ENCODE data around the gene KCTD21. TPM values are rescaled to one million over a fixed set of nuclear protein-coding genes. Genes with fewer than 3 reads are reported as not detected.

KCTD21 gene
- total and polyA plus RNA-seq, 4 donors, result 4.8 to 16.1 (median 10.8) TPM

GRCh38 chr11:78205691-78206090 is 17.3 kb upstream of the KCTD21 start:
- ATAC-seq (ENCODE audit: low FRiP score) (no peak), DNase-seq (peak in 1 of 2 donors; percentile 48)
- WGBS, 2 donors, result 88 to 92% methylated on average over 7 of the region's 7 CpGs
- Histone ChIP-seq H3K9me3 (ENCODE audit: control insufficient read depth, low read length) (no peaks in the 10 kb centered on the region), H3K4me1 (ENCODE audit: control insufficient read depth in 1 of 2, insufficient read depth in 2 of 2, low read length in 2 of 2) (no peaks in the 10 kb centered on the region), H3K27ac (ENCODE audit: low read depth in 1 of 2, low read length in 2 of 2) (no peak overlapping the region), H3K4me3 (ENCODE audit: low read length in 2 of 2) (no peak overlapping the region), H3K36me3 (ENCODE audit: control insufficient read depth in 1 of 2, insufficient read depth in 2 of 2, low read length in 1 of 2) (peaks cover 3 to 6% of the 10 kb centered on the region in 2 donors), H3K27me3 (ENCODE audit: control insufficient read depth in 1 of 2, insufficient read depth in 2 of 2, low read length in 1 of 2) (no peaks in the 10 kb centered on the region)
- intact Hi-C loops (cut with DNase I), result no loop called here

- no peak overlapping the region for H3K27ac ChIP-seq (ENCODE audit: low read depth in 1 of 2, low read length in 2 of 2)
- H3K9me3 ChIP-seq (ENCODE audit: control insufficient read depth, low read length), result no peaks in the 10 kb centered on the region
- intact Hi-C loops (cut with DNase I), result no loop called here
- DNase-seq, result peak in 1 of 2 donors; percentile 52
- ATAC-seq (ENCODE audit: low FRiP score), result no peak
- H3K27me3 ChIP-seq (ENCODE audit: control insufficient read depth in 1 of 2, insufficient read depth in 2 of 2, low read length in 1 of 2), result no peaks in the 10 kb centered on the region
- no peak overlapping the region for H3K4me3 ChIP-seq (ENCODE audit: low read length in 2 of 2)
- WGBS, 2 donors, result 93% methylated on average over 4 of the region's 4 CpGs
- peaks cover 3 to 6% of the 10 kb centered on the region in 2 donors for H3K36me3 ChIP-seq (ENCODE audit: control insufficient read depth in 1 of 2, insufficient read depth in 2 of 2, low read length in 1 of 2)
- no peaks in the 10 kb centered on the region for H3K4me1 ChIP-seq (ENCODE audit: control insufficient read depth in 1 of 2, insufficient read depth in 2 of 2, low read length in 2 of 2)
Measured at GRCh38 chr11:78205256-78205655, 16.8 kb upstream of the KCTD21 start.

- no peak overlapping the region for H3K27ac ChIP-seq (ENCODE audit: low read depth in 1 of 2, low read length in 2 of 2)
- peaks cover 3 to 4% of the 10 kb centered on the region in 2 donors for H3K36me3 ChIP-seq (ENCODE audit: control insufficient read depth in 1 of 2, insufficient read depth in 2 of 2, low read length in 1 of 2)
- no peaks in the 10 kb centered on the region for H3K27me3 ChIP-seq (ENCODE audit: control insufficient read depth in 1 of 2, insufficient read depth in 2 of 2, low read length in 1 of 2)
- intact Hi-C loops (cut with DNase I), result no loop called here
- 87 to 88% methylated on average over 10 of the region's 10 CpGs for WGBS, 2 donors
- DNase-seq, result peak in 1 of 2 donors; percentile 31
- ATAC-seq (ENCODE audit: low FRiP score), result no peak
- H3K4me1 ChIP-seq (ENCODE audit: control insufficient read depth in 1 of 2, insufficient read depth in 2 of 2, low read length in 2 of 2), result no peaks in the 10 kb centered on the region
- H3K4me3 ChIP-seq (ENCODE audit: low read length in 2 of 2), result no peak overlapping the region
- H3K9me3 ChIP-seq (ENCODE audit: control insufficient read depth, low read length), result no peaks in the 10 kb centered on the region
Measured at GRCh38 chr11:78203184-78203583, 14.8 kb upstream of the KCTD21 start.

GRCh38 chr11:78202733-78203167 is 14.3 kb upstream of the KCTD21 start:
- ATAC-seq (ENCODE audit: low FRiP score) (no peak), DNase-seq (no peak)
- intact Hi-C loops (cut with DNase I), result no loop called here
- no peak overlapping the region for H3K27ac ChIP-seq (ENCODE audit: low read depth in 1 of 2, low read length in 2 of 2)
- H3K36me3 ChIP-seq (ENCODE audit: control insufficient read depth in 1 of 2, insufficient read depth in 2 of 2, low read length in 1 of 2), result peaks cover 2 to 3% of the 10 kb centered on the region in 2 donors
- H3K27me3 ChIP-seq (ENCODE audit: control insufficient read depth in 1 of 2, insufficient read depth in 2 of 2, low read length in 1 of 2), result no peaks in the 10 kb centered on the region
- 84 to 85% methylated on average over 3 of the region's 3 CpGs for WGBS, 2 donors
- no peaks in the 10 kb centered on the region for H3K9me3 ChIP-seq (ENCODE audit: control insufficient read depth, low read length)
- no peak overlapping the region for H3K4me3 ChIP-seq (ENCODE audit: low read length in 2 of 2)
- no peaks in the 10 kb centered on the region for H3K4me1 ChIP-seq (ENCODE audit: control insufficient read depth in 1 of 2, insufficient read depth in 2 of 2, low read length in 2 of 2)

- Histone ChIP-seq H3K4me3 (ENCODE audit: low read length in 2 of 2) (no peak overlapping the region), H3K9me3 (ENCODE audit: control insufficient read depth, low read length) (no peaks in the 10 kb centered on the region), H3K36me3 (ENCODE audit: control insufficient read depth in 1 of 2, insufficient read depth in 2 of 2, low read length in 1 of 2) (peaks cover 0 to 3% of the 10 kb centered on the region in 2 donors), H3K27ac (ENCODE audit: low read depth in 1 of 2, low read length in 2 of 2) (no peak overlapping the region), H3K27me3 (ENCODE audit: control insufficient read depth in 1 of 2, insufficient read depth in 2 of 2, low read length in 1 of 2) (no peaks in the 10 kb centered on the region), H3K4me1 (ENCODE audit: control insufficient read depth in 1 of 2, insufficient read depth in 2 of 2, low read length in 2 of 2) (no peaks in the 10 kb centered on the region)
- intact Hi-C loops (cut with DNase I), result no loop called here
- DNase-seq, result peak in 1 of 2 donors; percentile 45
- no peak for ATAC-seq (ENCODE audit: low FRiP score)
- WGBS, 2 donors, result 75 to 80% methylated on average over 9 of the region's 9 CpGs
Measured at GRCh38 chr11:78201096-78201818, 12.8 kb upstream of the KCTD21 start.

- Histone ChIP-seq H3K9me3 (ENCODE audit: control insufficient read depth, low read length) (no peaks in the 10 kb centered on the region), H3K4me3 (ENCODE audit: low read length in 2 of 2) (no peak overlapping the region), H3K27me3 (ENCODE audit: control insufficient read depth in 1 of 2, insufficient read depth in 2 of 2, low read length in 1 of 2) (no peaks in the 10 kb centered on the region), H3K36me3 (ENCODE audit: control insufficient read depth in 1 of 2, insufficient read depth in 2 of 2, low read length in 1 of 2) (peaks cover 0 to 3% of the 10 kb centered on the region in 2 donors), H3K4me1 (ENCODE audit: control insufficient read depth in 1 of 2, insufficient read depth in 2 of 2, low read length in 2 of 2) (no peaks in the 10 kb centered on the region), H3K27ac (ENCODE audit: low read depth in 1 of 2, low read length in 2 of 2) (no peak overlapping the region)
- 94 to 95% methylated on average over 13 of the region's 13 CpGs for WGBS, 2 donors
- no peak for ATAC-seq (ENCODE audit: low FRiP score)
- intact Hi-C loops (cut with DNase I), result no loop called here
- peak; percentile 40 to 59 for DNase-seq
Measured at GRCh38 chr11:78200553-78200952, 12.1 kb upstream of the KCTD21 start.

- H3K4me1 ChIP-seq (ENCODE audit: control insufficient read depth in 1 of 2, insufficient read depth in 2 of 2, low read length in 2 of 2), result no peaks in the 10 kb centered on the region
- peaks cover 0 to 3% of the 10 kb centered on the region in 2 donors for H3K36me3 ChIP-seq (ENCODE audit: control insufficient read depth in 1 of 2, insufficient read depth in 2 of 2, low read length in 1 of 2)
- WGBS, 2 donors, result 76 to 85% methylated on average over 4 of the region's 4 CpGs
- H3K9me3 ChIP-seq (ENCODE audit: control insufficient read depth, low read length), result no peaks in the 10 kb centered on the region
- no peak for ATAC-seq (ENCODE audit: low FRiP score)
- DNase-seq, result peak in 1 of 2 donors; percentile 61
- no peak overlapping the region for H3K27ac ChIP-seq (ENCODE audit: low read depth in 1 of 2, low read length in 2 of 2)
- intact Hi-C loops (cut with DNase I), result no loop called here
- no peak overlapping the region for H3K4me3 ChIP-seq (ENCODE audit: low read length in 2 of 2)
- H3K27me3 ChIP-seq (ENCODE audit: control insufficient read depth in 1 of 2, insufficient read depth in 2 of 2, low read length in 1 of 2), result no peaks in the 10 kb centered on the region
Measured at GRCh38 chr11:78200061-78200460, 11.6 kb upstream of the KCTD21 start.

GRCh38 chr11:78199653-78200015 is 11.2 kb upstream of the KCTD21 start:
- no peak for ATAC-seq (ENCODE audit: low FRiP score)

GRCh38 chr11:78199015-78199652 is 10.7 kb upstream of the KCTD21 start:
- Histone ChIP-seq H3K4me1 (ENCODE audit: control insufficient read depth in 1 of 2, insufficient read depth in 2 of 2, low read length in 2 of 2) (no peaks in the 10 kb centered on the region), H3K4me3 (ENCODE audit: low read length in 2 of 2) (no peak overlapping the region), H3K36me3 (ENCODE audit: control insufficient read depth in 1 of 2, insufficient read depth in 2 of 2, low read length in 1 of 2) (no peaks in the 10 kb centered on the region), H3K27me3 (ENCODE audit: control insufficient read depth in 1 of 2, insufficient read depth in 2 of 2, low read length in 1 of 2) (no peaks in the 10 kb centered on the region), H3K9me3 (ENCODE audit: control insufficient read depth, low read length) (no peaks in the 10 kb centered on the region), H3K27ac (ENCODE audit: low read depth in 1 of 2, low read length in 2 of 2) (no peak overlapping the region)
- ATAC-seq (ENCODE audit: low FRiP score) (no peak), DNase-seq (peak in 1 of 2 donors; percentile 17)
- whole genome bisulfite sequencing, 2 donors, result 94% methylated on average over 6 of the region's 6 CpGs
- intact Hi-C loops (cut with DNase I), result no loop called here

More at GRCh38 chr11:78199653-78200015, 11.2 kb upstream of the KCTD21 start:
- Histone ChIP-seq H3K4me1 (ENCODE audit: control insufficient read depth in 1 of 2, insufficient read depth in 2 of 2, low read length in 2 of 2) (no peaks in the 10 kb centered on the region), H3K4me3 (ENCODE audit: low read length in 2 of 2) (no peak overlapping the region), H3K27me3 (ENCODE audit: control insufficient read depth in 1 of 2, insufficient read depth in 2 of 2, low read length in 1 of 2) (no peaks in the 10 kb centered on the region), H3K27ac (ENCODE audit: low read depth in 1 of 2, low read length in 2 of 2) (no peak overlapping the region), H3K9me3 (ENCODE audit: control insufficient read depth, low read length) (no peaks in the 10 kb centered on the region), H3K36me3 (ENCODE audit: control insufficient read depth in 1 of 2, insufficient read depth in 2 of 2, low read length in 1 of 2) (peaks cover 0 to under 1% of the 10 kb centered on the region in 2 donors)
- 94 to 96% methylated on average over 5 of the region's 5 CpGs for WGBS, 2 donors
- intact Hi-C loops (cut with DNase I), result no loop called here
- peak in 1 of 2 donors; percentile 52 for DNase-seq

Data from aorta (tissue), 5 donors.